Measurements from ENCODE around the gene FPGT. TPM values are rescaled to one million over a fixed set of nuclear protein-coding genes. Genes with fewer than 3 reads are reported as not detected.
"Not testable (repeated sequence)": the region's sequence is repeated elsewhere in the genome, so short reads cannot be mapped to it uniquely, and the experiment has no call there.

FPGT gene
- total RNA-seq (10 to 100 TPM; 10.2 to 13.1 TPM), polyA plus RNA-seq (1 to 10 TPM; 5.0 to 7.2 (median 5.5) TPM), total RNA-seq (0 to 12.6 (median 5.1) reads per million in 6 experiments)

GRCh38 chr1:74197657-74198552, at the start of gene FPGT, which contains the start of gene LRRIQ3:
Gene FPGT, plus strand, starts transcription at chr1:74198242. Its CDS starts 37 bp downstream, at chr1:74198279.
Gene LRRIQ3, minus strand, starts transcription at chr1:74198176. Its CDS starts 14,492 bp downstream, at chr1:74183684.
- H3K27ac Mint-ChIP-seq, result peak within 1 kb of the TSS; percentile 87 to 98 (median 94)
- H3K9me3 Mint-ChIP-seq, result no peaks in the 10 kb centered on the region
- peak; percentile 91 for ATAC-seq
- H3K4me3 Mint-ChIP-seq, result peak within 1 kb of the TSS; percentile 88 to 94 (median 90)
- H3K4me1 Mint-ChIP-seq, result peaks cover 3 to 32% (median 19%) of the 10 kb centered on the region in 4 donors
- no peaks in the 10 kb centered on the region for H3K27me3 Mint-ChIP-seq
- POLR2A ChIA-PET, result interaction anchor here (0.7 to 1.1 kb wide), 3 partner anchors 18 to 1913 kb away, joined by 3 to 5 read pairs (median 4); partner anchors contain the start of genes CRYZ and TYW3
- peaks cover 0 to 19% (median 16%) of the 10 kb centered on the region in 3 donors for H3K36me3 Mint-ChIP-seq
- DNase-seq, result peak; percentile 91 to 97 (median 96)

GRCh38 chr1:74160046-74160445, 38.0 kb upstream of the FPGT start:
- POLR2A ChIA-PET, result no interaction called here
- peaks cover 0 to 5% (median 0%) of the 10 kb centered on the region in 9 donors for H3K9me3 Mint-ChIP-seq
- no peaks in the 10 kb centered on the region for H3K4me1 Mint-ChIP-seq
- H3K27me3 Mint-ChIP-seq, result no peaks in the 10 kb centered on the region
- H3K36me3 Mint-ChIP-seq, result no peaks in the 10 kb centered on the region
- no peak overlapping the region for H3K27ac Mint-ChIP-seq
- DNase-seq (no peak), ATAC-seq (no peak)
- H3K4me3 Mint-ChIP-seq, result no peak overlapping the region

GRCh38 chr1:74161497-74161896, 36.5 kb upstream of the FPGT start:
- no peaks in the 10 kb centered on the region for H3K4me1 Mint-ChIP-seq

GRCh38 chr1:74162333-74162732, 35.7 kb upstream of the FPGT start:
- no peaks in the 10 kb centered on the region for H3K4me1 Mint-ChIP-seq
- peaks cover 0 to 12% (median 0%) of the 10 kb centered on the region in 3 donors for H3K36me3 Mint-ChIP-seq
- DNase-seq (no peak), ATAC-seq (no peak)
- POLR2A ChIA-PET, result no interaction called here
- no peak overlapping the region for H3K4me3 Mint-ChIP-seq
- H3K27me3 Mint-ChIP-seq, result no peaks in the 10 kb centered on the region
- no peak overlapping the region for H3K27ac Mint-ChIP-seq
- H3K9me3 Mint-ChIP-seq, result peaks cover 5 to 21% (median 16%) of the 10 kb centered on the region in 9 donors

More at GRCh38 chr1:74161497-74161896, 36.5 kb upstream of the FPGT start:
- peaks cover 0 to 5% (median 0%) of the 10 kb centered on the region in 3 donors for H3K36me3 Mint-ChIP-seq
- H3K27ac Mint-ChIP-seq, result no peak overlapping the region
- no peak overlapping the region for H3K4me3 Mint-ChIP-seq
- H3K27me3 Mint-ChIP-seq, result no peaks in the 10 kb centered on the region
- peaks cover 0 to 15% (median 9%) of the 10 kb centered on the region in 9 donors for H3K9me3 Mint-ChIP-seq
- no peak for ATAC-seq
- DNase-seq, result no peak
- POLR2A ChIA-PET, result no interaction called here

GRCh38 chr1:74174423-74174822, 23.6 kb upstream of the FPGT start:
- H3K27me3 Mint-ChIP-seq, DNase-seq, H3K27ac Mint-ChIP-seq, POLR2A ChIA-PET, H3K4me1 Mint-ChIP-seq, H3K4me3 Mint-ChIP-seq, ATAC-seq: not testable (repeated sequence)
- H3K9me3 Mint-ChIP-seq, result peaks cover 17 to 70% (median 45%) of the 10 kb centered on the region in 9 donors
- peaks cover 0 to 25% (median 13%) of the 10 kb centered on the region in 3 donors for H3K36me3 Mint-ChIP-seq

GRCh38 chr1:74180490-74180889, 17.6 kb upstream of the FPGT start:
- H3K4me3 Mint-ChIP-seq, result no peak overlapping the region
- H3K4me1 Mint-ChIP-seq, result no peaks in the 10 kb centered on the region
- peaks cover 0 to 15% (median 3%) of the 10 kb centered on the region in 3 donors for H3K36me3 Mint-ChIP-seq
- POLR2A ChIA-PET, result no interaction called here
- H3K27me3 Mint-ChIP-seq, result no peaks in the 10 kb centered on the region
- no peak for DNase-seq
- H3K9me3 Mint-ChIP-seq, result peaks cover 2 to 15% (median 7%) of the 10 kb centered on the region in 9 donors
- H3K27ac Mint-ChIP-seq, result no peak overlapping the region
- ATAC-seq, result no peak

GRCh38 chr1:74193908-74194307, 4.1 kb upstream of the FPGT start:
- ATAC-seq, result no peak
- H3K4me1 Mint-ChIP-seq, result peaks cover 3 to 16% (median 13%) of the 10 kb centered on the region in 4 donors
- POLR2A ChIA-PET, result no interaction called here
- H3K4me3 Mint-ChIP-seq, result no peak overlapping the region
- peaks cover 0 to 4% (median 0%) of the 10 kb centered on the region in 9 donors for H3K9me3 Mint-ChIP-seq
- H3K36me3 Mint-ChIP-seq, result peaks cover 0 to 9% (median 9%) of the 10 kb centered on the region in 3 donors
- no peak for DNase-seq
- no peaks in the 10 kb centered on the region for H3K27me3 Mint-ChIP-seq
- no peak overlapping the region for H3K27ac Mint-ChIP-seq

GRCh38 chr1:74195339-74195738, 2.7 kb upstream of the FPGT start:
- peaks cover 0 to 2% (median 0%) of the 10 kb centered on the region in 9 donors for H3K9me3 Mint-ChIP-seq
- no peak overlapping the region for H3K27ac Mint-ChIP-seq
- ATAC-seq (no peak), DNase-seq (no peak)
- peaks cover 0 to 5% (median 1%) of the 10 kb centered on the region in 3 donors for H3K36me3 Mint-ChIP-seq
- POLR2A ChIA-PET, result no interaction called here
- H3K27me3 Mint-ChIP-seq, result no peaks in the 10 kb centered on the region
- peaks cover 3 to 30% (median 19%) of the 10 kb centered on the region in 4 donors for H3K4me1 Mint-ChIP-seq
- no peak overlapping the region for H3K4me3 Mint-ChIP-seq

GRCh38 chr1:74197255-74197654, 787 bp upstream of the FPGT start:
- Mint-ChIP-seq H3K27me3 (no peaks in the 10 kb centered on the region), H3K36me3 (peaks cover 0 to 19% (median 16%) of the 10 kb centered on the region in 3 donors), H3K27ac (peak overlapping the region; percentile 87 to 98 (median 94)), H3K4me1 (peaks cover 3 to 32% (median 19%) of the 10 kb centered on the region in 4 donors), H3K9me3 (no peaks in the 10 kb centered on the region), H3K4me3 (peak overlapping the region; percentile 88 to 94 (median 90))
- ATAC-seq, result no peak
- POLR2A ChIA-PET, result no interaction called here
- DNase-seq, result no peak

GRCh38 chr1:74199504-74199903, 1.5 kb downstream of the FPGT start:
- Mint-ChIP-seq H3K4me3 (peak overlapping the region in 6 of 10 donors; percentile 65 to 94 (median 90)), H3K36me3 (peaks cover 0 to 27% (median 25%) of the 10 kb centered on the region in 3 donors), H3K27me3 (no peaks in the 10 kb centered on the region), H3K4me1 (peaks cover 3 to 32% (median 19%) of the 10 kb centered on the region in 4 donors), H3K9me3 (no peaks in the 10 kb centered on the region), H3K27ac (peak overlapping the region in 3 of 10 donors; percentile 66 to 98 (median 95))
- DNase-seq, result no peak
- POLR2A ChIA-PET, result no interaction called here
- ATAC-seq, result no peak

DNA sequence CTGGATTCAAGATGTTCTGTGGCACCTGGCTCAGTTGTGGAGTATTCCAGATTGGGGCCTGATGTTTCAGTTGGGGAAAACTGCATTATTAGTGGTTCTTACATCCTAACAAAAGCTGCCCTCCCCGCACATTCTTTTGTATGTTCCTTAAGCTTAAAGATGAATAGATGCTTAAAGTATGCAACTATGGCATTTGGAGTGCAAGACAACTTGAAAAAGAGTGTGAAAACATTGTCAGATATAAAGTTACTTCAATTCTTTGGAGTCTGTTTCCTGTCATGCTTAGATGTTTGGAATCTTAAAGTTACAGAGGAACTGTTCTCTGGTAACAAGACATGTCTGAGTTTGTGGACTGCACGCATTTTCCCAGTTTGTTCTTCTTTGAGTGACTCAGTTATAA, 7.2 kb downstream of the FPGT start:
- H3K4me1 Mint-ChIP-seq, result peaks cover 0 to 2% (median 0%) of the 10 kb centered on the region in 4 donors
- peaks cover 0 to 4% (median 0%) of the 10 kb centered on the region in 9 donors for H3K9me3 Mint-ChIP-seq
- DNase-seq (no peak), ATAC-seq (no peak)
- POLR2A ChIA-PET, result no interaction called here
- peaks cover 5 to 58% (median 48%) of the 10 kb centered on the region in 3 donors for H3K36me3 Mint-ChIP-seq
- no peaks in the 10 kb centered on the region for H3K27me3 Mint-ChIP-seq
- no peak overlapping the region for H3K27ac Mint-ChIP-seq
- no peak overlapping the region for H3K4me3 Mint-ChIP-seq

DNA sequence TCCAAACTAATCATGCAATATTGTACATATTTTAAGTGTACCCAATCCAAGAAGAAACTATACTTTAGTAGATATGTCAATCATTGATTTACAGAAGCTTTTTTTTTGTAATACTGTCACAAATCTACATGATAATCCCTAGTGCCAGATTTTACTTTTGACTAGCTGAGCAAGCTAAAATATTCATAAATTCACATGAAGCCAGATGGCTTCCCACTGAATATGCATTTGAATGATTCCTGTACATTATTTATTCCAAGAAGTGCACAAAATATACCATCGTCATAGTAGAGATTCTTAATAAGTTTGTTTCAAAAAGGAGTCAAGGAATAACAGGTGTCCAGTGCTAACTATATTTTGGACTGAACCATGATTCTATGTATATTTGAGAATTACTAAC, 17.2 kb downstream of the FPGT start:
- peaks cover 0 to 5% (median 2%) of the 10 kb centered on the region in 9 donors for H3K9me3 Mint-ChIP-seq
- no peak for DNase-seq
- no peaks in the 10 kb centered on the region for H3K27me3 Mint-ChIP-seq
- H3K36me3 Mint-ChIP-seq, result peaks cover 0 to 4% (median 4%) of the 10 kb centered on the region in 3 donors
- H3K4me1 Mint-ChIP-seq, result no peaks in the 10 kb centered on the region
- POLR2A ChIA-PET, result interaction anchor here (0.6 kb wide), 1 partner anchor 17 kb away, joined by 3 read pairs; the partner anchor contains the start of genes FPGT and LRRIQ3
- ATAC-seq, result no peak
- H3K27ac Mint-ChIP-seq, result no peak overlapping the region
- no peak overlapping the region for H3K4me3 Mint-ChIP-seq

DNA sequence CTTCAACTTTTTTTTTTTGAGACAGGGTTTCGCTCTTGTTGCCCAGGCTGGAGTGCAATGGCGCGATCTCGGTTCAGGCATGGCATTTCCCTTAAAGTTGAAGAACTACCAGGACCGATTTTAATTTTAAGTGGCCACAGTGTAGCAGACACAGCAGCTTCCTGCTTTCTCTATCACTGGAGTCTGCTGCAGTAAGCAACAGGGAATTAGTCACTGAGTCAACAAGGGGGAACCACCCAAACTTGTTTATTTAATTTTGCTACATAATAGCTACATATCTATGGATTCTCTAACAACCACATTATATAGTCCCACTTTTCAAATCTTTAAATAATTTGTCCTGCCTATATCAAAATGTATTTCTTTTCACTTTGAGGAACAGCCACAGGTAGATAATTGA, 24.7 kb downstream of the FPGT start:
- Mint-ChIP-seq H3K4me3 (no peak overlapping the region), H3K27me3 (peaks cover 0 to 2% (median 0%) of the 10 kb centered on the region in 5 donors), H3K36me3 (peaks cover 10 to 47% (median 20%) of the 10 kb centered on the region in 3 donors), H3K27ac (peak overlapping the region in 1 of 10 donors; percentile 65), H3K4me1 (no peaks in the 10 kb centered on the region), H3K9me3 (peaks cover 19 to 63% (median 46%) of the 10 kb centered on the region in 9 donors)
- ATAC-seq (no peak), DNase-seq (no peak)
- POLR2A ChIA-PET, result no interaction called here

Measured in naive thymus-derived CD8-positive, alpha-beta T cell (primary cell).